Activated CD4-positive, alpha-beta T cell treated with anti-CD3 and anti-CD28 coated beads, Interleukin-2, amount 50 U/mL, for 24 hours (primary cell): ENCODE data around the gene ZNFX1.

Experiments
- DNase-seq, 2 donors: peaks; one replicate each; pipeline ENCODE4 v3.0.0-alpha.2; 2020; ENCODE audit warnings: low read depth in 1 of 2, low spot score in 1 of 2

The ZNFX1 gene

DNA sequence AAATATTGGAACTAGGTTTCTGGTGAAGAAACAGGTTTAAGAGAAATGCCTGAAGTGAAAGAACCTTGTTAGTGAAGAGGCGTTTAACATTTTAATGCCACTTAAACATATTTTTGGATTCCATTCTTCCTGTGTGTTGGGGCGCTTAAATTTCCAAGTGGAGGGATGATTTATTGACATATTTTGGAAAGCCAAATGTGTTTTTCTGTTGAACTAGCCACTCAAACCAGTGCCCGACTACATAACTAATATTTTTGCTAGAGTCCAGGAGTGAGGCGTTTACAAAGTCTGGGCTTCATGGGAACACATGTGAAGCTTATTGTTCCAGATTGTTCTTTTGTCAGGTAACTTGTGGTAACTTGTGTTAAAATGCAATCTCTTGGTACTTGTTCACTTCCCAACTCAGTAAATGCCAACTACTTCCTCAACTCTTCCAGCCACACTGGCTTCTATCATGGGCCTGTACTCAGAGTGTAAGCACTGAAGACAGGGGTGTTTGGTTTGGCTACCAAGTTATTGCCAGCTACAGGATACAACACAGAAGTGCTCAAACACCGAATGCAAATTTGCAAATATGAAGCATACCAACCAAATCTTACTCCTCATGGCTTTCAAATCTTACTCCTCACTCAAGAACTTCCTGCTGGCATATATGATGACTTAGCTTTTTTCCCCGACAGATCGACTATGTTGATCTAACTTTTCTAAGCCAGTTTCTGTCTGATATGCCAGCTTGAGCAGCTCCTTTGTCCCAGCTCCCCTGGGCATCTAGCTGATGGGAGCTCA, 2.0 kb upstream of the ZNFX1 start:
- DNase-seq, result no peak

DNA sequence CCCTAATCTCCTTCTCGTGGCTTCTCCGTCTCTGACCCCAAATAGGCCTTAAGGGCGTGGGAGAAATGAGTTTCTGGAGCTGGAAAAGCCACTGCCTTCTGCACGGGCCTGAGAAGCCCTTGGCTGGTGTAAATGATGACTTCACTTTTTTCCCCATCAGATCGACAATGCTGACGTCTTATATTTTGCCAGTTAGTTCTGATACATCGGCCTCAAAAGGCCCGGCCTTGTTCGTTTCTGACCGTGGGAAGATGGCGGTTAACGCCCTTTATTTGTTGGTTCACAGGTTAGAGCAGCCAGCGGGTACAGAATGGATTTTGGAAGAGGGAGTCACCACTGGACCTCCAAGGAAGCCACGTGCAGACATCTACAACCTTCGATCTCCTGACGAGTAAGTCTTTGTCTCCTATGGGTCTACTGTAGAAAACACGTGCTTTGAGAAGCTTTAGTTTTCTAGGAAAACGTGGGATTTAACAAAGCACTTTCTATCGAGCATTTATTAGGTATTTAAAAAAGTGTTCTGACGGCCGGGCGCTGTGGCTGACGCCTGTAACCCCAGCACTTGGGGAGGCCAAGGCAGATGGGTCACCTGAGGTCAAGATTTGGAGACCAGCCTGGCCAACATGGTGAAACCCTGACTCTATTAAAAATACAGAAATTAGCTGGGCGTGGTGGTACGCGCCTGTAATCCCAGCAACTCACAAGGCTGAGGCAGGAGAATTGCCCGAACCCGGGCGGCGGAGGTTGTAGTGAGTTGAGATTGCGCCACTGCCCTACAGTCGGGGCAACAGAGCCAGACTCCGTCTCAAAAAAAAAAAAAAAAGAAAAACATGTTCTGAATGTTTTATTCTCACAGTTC, 1.2 kb upstream of the ZNFX1 start:
- DNase-seq, result peak in 1 of 2 donors; percentile 53

GRCh38 chr20:49277786-49278035, 146 bp downstream of the ZNFX1 start:
- no peak for DNase-seq

- peak in 1 of 2 donors; percentile 64 for DNase-seq
Measured at GRCh38 chr20:49276961-49277785, 684 bp downstream of the ZNFX1 start.

GRCh38 chr20:49276161-49276960, 1.5 kb downstream of the ZNFX1 start:
- peak in 1 of 2 donors; percentile 73 for DNase-seq

DNA sequence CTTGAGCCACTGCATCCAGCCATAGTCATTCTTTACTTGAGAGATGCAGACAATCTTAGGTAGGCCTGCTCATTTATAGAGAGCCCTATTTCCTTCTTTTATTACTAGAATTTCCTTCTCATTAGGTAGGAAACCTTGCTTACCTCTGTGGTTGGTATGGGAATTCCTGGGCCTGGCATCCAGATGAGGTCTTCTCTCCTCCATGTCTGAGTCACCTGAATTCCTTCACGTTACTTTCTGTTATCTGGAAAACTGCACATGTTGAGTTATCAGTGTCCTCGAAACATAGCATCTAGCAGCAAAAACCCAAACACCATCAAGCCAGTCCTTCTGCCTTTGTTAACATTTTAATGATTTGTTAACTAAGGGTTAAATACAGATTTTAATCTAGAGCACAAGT, 2.2 kb downstream of the ZNFX1 start:
- no peak for DNase-seq

DNA sequence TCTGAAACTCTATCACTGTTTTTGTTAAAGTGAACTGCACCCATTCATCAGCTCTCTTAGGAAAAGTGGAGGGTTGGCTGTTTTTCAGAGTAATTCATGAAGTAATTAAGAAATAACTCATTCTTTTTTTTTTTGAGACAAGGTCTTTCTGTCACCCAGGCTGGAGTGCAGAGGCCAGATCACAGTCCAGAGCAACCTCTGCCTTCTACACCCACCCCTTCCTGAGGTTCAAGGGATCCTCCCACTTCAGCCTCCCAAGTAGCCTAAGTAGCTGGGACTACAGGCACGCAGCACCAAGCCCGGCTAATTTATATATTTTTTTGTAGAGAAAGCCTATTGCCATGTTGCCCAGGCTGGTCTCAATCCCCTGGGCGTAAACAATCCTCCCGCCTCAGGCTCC, 2.6 kb downstream of the ZNFX1 start:
- no peak for DNase-seq

GRCh38 chr20:49273696-49274277, 4.1 kb downstream of the ZNFX1 start:
- DNase-seq, result no peak

GRCh38 chr20:49272654-49273053, 5.2 kb downstream of the ZNFX1 start:
- no peak for DNase-seq

GRCh38 chr20:49270736-49271135, 7.1 kb downstream of the ZNFX1 start:
- DNase-seq, result no peak

DNA sequence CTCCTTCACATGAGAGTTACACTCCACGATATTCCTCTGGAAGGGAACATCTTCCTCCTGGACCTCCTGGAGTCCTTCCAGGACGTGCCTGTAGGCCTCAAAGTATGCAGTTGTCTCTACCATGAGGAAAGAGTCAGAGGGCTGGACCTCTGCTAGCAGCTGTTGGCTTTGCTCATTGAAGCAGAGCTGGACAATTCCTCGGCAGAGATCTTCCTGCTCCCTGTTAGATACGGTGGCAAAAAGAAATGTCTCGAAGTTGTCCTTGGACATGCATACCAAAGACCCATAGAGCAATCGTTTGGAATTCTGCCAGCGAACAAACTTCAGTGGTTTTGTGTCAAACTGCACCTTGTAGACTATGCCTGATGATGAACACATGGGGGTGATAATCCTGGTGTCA, 7.7 kb downstream of the ZNFX1 start:
- DNase-seq, result no peak

DNA sequence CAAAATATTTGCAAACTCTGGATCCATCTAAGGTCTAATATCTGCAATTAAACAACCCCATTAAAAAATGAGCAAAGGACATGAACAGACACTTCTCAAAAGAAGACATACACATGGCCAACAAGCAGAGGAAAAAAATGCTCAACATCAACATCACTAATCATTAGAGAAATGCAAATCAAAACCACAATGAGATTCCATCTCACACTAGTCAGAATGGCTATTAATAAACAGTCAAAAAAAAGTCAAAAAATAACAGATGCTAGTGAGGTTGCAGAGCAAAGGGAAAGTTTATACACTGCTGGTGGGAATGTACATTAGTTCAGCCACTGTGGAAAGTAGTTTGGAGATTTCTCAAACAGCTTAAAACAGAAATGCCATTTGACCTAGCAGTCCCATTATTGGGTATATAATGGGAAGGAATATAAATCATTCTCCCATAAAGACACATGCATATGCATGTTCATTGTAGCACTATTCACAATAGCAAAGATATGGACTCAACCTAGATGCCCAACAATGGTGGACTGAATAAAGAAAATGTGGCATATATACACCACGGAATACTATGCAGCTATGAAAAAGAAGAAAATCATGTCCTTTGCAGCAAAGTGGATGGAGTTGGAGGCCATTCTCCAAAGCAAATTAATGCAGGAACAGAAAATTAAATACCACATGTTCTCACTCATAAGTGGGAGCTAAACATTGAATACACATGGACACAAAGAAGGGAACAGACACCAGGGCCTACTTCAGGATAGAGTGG, 9.1 kb downstream of the ZNFX1 start:
- DNase-seq, result no peak

DNA sequence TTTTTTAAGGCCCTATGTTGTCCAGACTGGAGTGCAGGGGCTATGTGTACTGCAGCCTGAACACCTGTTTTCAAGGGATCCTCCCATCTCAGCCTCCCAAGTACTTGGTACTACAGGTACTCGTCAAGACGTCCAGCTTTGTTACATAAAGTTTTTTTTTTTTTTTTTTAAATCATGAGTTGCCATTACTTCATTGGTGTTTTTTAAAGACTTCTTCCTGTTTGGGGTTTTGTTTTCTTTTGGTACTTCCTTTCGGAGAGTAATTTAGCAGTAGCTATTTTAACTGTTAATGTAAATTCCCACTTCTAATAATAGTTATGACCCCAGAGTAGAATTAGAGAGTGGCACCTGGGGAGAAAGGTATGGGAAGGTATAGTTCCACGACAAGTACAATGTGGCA, 10.5 kb downstream of the ZNFX1 start:
- DNase-seq, result no peak

DNA sequence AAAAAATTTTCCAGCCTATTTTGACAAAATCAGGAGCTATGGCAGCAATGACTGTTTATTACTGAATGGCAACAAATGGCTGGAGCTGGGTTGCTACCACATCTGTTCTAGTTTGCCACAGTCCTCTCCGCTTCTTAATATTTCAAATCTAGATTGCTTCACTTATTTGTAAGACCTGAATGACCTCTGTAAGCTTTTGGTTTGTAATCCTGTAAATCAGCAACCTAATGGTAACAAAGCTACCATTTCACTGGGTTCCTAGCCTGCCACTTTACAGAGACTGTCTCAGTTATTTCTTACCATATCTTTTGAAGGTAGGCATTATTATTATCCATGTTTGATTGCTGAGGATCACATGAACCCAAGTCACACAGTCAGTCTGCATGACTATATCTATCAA, 15.4 kb downstream of the ZNFX1 start:
- DNase-seq, result no peak

DNA sequence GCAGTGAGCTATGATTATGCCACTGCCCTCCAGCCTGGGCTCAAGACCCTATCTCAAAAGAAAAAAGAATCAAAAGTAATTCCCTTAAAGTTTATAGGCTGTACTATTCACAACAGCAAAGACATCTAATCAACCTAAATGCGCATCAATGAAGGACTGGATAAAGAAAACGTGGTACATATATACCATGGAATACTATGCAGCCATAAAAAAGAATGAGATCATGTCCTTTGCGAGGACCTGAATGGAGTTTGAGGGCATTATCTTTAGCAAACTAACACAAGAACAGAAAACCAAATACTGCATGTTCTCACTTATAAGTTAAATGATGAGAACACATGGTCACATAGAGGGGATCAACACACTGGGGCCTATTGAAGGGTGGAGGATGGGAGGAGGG, 16.7 kb downstream of the ZNFX1 start:
- DNase-seq, result no peak

- no peak for DNase-seq
Measured at GRCh38 chr20:49260218-49260617, 17.6 kb downstream of the ZNFX1 start.

- DNase-seq, result no peak
Measured at GRCh38 chr20:49259799-49260198, 18.1 kb downstream of the ZNFX1 start.

GRCh38 chr20:49259284-49259683, 18.6 kb downstream of the ZNFX1 start:
- DNase-seq, result no peak

DNA sequence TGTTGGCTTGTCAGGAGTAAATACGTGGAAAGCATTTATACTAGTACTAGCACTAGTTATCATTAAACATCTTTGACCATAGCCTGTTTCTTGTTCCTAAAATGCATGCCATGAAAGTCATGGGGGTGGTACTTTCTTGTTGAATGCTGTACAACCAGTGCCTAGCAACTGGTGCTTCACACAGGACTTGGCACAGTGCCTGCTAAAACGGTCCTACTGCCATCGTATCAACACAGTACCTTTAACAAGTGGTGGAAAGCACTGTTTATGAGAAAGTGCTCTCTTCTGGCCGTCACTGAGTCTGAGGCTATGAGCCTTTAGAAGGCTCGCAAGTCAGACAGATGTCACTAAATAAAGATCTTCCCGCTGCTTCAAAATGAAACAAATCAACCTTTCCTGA, 21.6 kb downstream of the ZNFX1 start:
- DNase-seq, result no peak
